ENCODE data around the gene SCN10A. TPM values are rescaled to one million over a fixed set of nuclear protein-coding genes. Genes with fewer than 3 reads are reported as not detected.

SCN10A gene
- total RNA-seq, 1 experiment from 2014 or later = not detected

- DNase-seq (ENCODE audit: low read depth) = no peak
Observed at GRCh38 chr3:38782148-38782547, 33.9 kb downstream of the SCN10A start.

- no peak for DNase-seq (ENCODE audit: low read depth)
Observed at GRCh38 chr3:38773528-38773927, 42.5 kb downstream of the SCN10A start.

GRCh38 chr3:38763569-38763968 lies 52.4 kb downstream of the SCN10A start:
- no peak for DNase-seq (ENCODE audit: low read depth)

GRCh38 chr3:38758557-38758956 lies 57.5 kb downstream of the SCN10A start:
- DNase-seq (ENCODE audit: low read depth) = no peak

GRCh38 chr3:38757721-38758120 lies 58.3 kb downstream of the SCN10A start:
- DNase-seq (ENCODE audit: low read depth) = no peak

- no peak for DNase-seq (ENCODE audit: low read depth)
Observed at GRCh38 chr3:38756892-38757291, 59.1 kb downstream of the SCN10A start.

- DNase-seq (ENCODE audit: low read depth) = no peak
Observed at GRCh38 chr3:38755130-38755529, 60.9 kb downstream of the SCN10A start.

GRCh38 chr3:38746641-38747040 lies 69.4 kb downstream of the SCN10A start:
- no peak for DNase-seq (ENCODE audit: low read depth)

- DNase-seq (ENCODE audit: low read depth) = no peak
Observed at GRCh38 chr3:38743043-38743442, 73.0 kb downstream of the SCN10A start.

- no peak for DNase-seq (ENCODE audit: low read depth)
Observed at GRCh38 chr3:38742550-38742949, 73.5 kb downstream of the SCN10A start.

- DNase-seq (ENCODE audit: low read depth) = no peak
Observed at GRCh38 chr3:38740537-38740936, 75.5 kb downstream of the SCN10A start.

GRCh38 chr3:38739931-38740330 lies 76.1 kb downstream of the SCN10A start:
- DNase-seq (ENCODE audit: low read depth) = no peak

- DNase-seq (ENCODE audit: low read depth) = no peak
Observed at GRCh38 chr3:38739396-38739689, 76.7 kb downstream of the SCN10A start.

- DNase-seq (ENCODE audit: low read depth) = peak; percentile 54
Observed at GRCh38 chr3:38738630-38739395, 77.2 kb downstream of the SCN10A start.

GRCh38 chr3:38731522-38731921 lies 84.5 kb downstream of the SCN10A start:
- no peak for DNase-seq (ENCODE audit: low read depth)

- DNase-seq (ENCODE audit: low read depth) = no peak
Observed at GRCh38 chr3:38730281-38730680, 85.7 kb downstream of the SCN10A start.

GRCh38 chr3:38728008-38728407 lies 88.0 kb downstream of the SCN10A start:
- no peak for DNase-seq (ENCODE audit: low read depth)

- DNase-seq (ENCODE audit: low read depth) = no peak
Observed at GRCh38 chr3:38726751-38727150, 89.3 kb downstream of the SCN10A start.

GRCh38 chr3:38725726-38726419 lies 90.1 kb downstream of the SCN10A start:
- DNase-seq (ENCODE audit: low read depth) = no peak

- no peak for DNase-seq (ENCODE audit: low read depth)
Observed at GRCh38 chr3:38724392-38724736, 91.7 kb downstream of the SCN10A start.

- no peak for DNase-seq (ENCODE audit: low read depth)
Observed at GRCh38 chr3:38723569-38724391, 92.2 kb downstream of the SCN10A start.

- no peak for DNase-seq (ENCODE audit: low read depth)
Observed at GRCh38 chr3:38722781-38723568, 93.0 kb downstream of the SCN10A start.

Data from HT1080 (cell line).